B cell (primary cell): ENCODE data around the gene ASTN2.

ENCODE experiments used
- CTCF ChIP-seq: fragments of 200-600 bp; IDR thresholded peaks from one replicate; pipeline ENCODE4 v1.8.0; 2022; ENCODE audit warnings: antibody characterized with exemption, mild to moderate bottlenecking
- EZH2 ChIP-seq: IDR thresholded peaks from 2 replicates; pipeline ENCODE4 v1.6.1; 2012; ENCODE audit warnings: borderline replicate concordance, low read depth, mild to moderate bottlenecking, moderate library complexity, low read length; ENCODE audit not compliant: insufficient read depth, poor library complexity, severe bottlenecking

GRCh38 chr9:116543731-116544400, 871.0 kb downstream of the ASTN2 start:
- TF ChIP-seq CTCF (no peak), EZH2 (no peak)
